ENCODE results near the gene EID2. TPM values are rescaled to one million over a fixed set of nuclear protein-coding genes. Genes with fewer than 3 reads are reported as not detected.
A peak's percentile ranks its signal among the peaks of the same experiment; 100 is the strongest.

EID2 gene
- total and polyA plus RNA-seq, 10 of the 15 experiments (the other 5 are each of a cell fraction or from before 2014, with no cell fraction given) = 1.6 to 11.4 (median 7.0) TPM

- peak; percentile 39; the same call in 1 of the 2 replicates for TF ChIP-seq E2F4 (IDR thresholded peaks at IDR 0.05; ENCODE audit: low read depth, low read length)
- TF ChIP-seq SP1 (IDR thresholded peaks at IDR 0.05; ENCODE audit: low read depth, low read length) = no peak
- TF ChIP-seq, protein P1, sequence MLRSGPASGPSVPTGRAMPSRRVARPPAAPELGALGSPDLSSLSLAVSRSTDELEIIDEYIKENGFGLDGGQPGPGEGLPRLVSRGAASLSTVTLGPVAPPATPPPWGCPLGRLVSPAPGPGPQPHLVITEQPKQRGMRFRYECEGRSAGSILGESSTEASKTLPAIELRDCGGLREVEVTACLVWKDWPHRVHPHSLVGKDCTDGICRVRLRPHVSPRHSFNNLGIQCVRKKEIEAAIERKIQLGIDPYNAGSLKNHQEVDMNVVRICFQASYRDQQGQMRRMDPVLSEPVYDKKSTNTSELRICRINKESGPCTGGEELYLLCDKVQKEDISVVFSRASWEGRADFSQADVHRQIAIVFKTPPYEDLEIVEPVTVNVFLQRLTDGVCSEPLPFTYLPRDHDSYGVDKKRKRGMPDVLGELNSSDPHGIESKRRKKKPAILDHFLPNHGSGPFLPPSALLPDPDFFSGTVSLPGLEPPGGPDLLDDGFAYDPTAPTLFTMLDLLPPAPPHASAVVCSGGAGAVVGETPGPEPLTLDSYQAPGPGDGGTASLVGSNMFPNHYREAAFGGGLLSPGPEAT (IDR thresholded peaks at IDR 0.05; ENCODE audit: low read depth) = 0 out of 2 replicates have a peak, but pooled peaks have one; percentile 21
- TF ChIP-seq, protein P2, sequence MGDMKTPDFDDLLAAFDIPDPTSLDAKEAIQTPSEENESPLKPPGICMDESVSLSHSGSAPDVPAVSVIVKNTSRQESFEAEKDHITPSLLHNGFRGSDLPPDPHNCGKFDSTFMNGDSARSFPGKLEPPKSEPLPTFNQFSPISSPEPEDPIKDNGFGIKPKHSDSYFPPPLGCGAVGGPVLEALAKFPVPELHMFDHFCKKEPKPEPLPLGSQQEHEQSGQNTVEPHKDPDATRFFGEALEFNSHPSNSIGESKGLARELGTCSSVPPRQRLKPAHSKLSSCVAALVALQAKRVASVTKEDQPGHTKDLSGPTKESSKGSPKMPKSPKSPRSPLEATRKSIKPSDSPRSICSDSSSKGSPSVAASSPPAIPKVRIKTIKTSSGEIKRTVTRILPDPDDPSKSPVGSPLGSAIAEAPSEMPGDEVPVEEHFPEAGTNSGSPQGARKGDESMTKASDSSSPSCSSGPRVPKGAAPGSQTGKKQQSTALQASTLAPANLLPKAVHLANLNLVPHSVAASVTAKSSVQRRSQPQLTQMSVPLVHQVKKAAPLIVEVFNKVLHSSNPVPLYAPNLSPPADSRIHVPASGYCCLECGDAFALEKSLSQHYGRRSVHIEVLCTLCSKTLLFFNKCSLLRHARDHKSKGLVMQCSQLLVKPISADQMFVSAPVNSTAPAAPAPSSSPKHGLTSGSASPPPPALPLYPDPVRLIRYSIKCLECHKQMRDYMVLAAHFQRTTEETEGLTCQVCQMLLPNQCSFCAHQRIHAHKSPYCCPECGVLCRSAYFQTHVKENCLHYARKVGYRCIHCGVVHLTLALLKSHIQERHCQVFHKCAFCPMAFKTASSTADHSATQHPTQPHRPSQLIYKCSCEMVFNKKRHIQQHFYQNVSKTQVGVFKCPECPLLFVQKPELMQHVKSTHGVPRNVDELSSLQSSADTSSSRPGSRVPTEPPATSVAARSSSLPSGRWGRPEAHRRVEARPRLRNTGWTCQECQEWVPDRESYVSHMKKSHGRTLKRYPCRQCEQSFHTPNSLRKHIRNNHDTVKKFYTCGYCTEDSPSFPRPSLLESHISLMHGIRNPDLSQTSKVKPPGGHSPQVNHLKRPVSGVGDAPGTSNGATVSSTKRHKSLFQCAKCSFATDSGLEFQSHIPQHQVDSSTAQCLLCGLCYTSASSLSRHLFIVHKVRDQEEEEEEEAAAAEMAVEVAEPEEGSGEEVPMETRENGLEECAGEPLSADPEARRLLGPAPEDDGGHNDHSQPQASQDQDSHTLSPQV (IDR thresholded peaks at IDR 0.05) = no peak
- TF ChIP-seq ZNF217 (IDR thresholded peaks at IDR 0.05) = no peak
- TF ChIP-seq NR2C1 (IDR thresholded peaks at IDR 0.05) = no peak
- no peak for TF ChIP-seq HCFC1 (IDR thresholded peaks at IDR 0.05; ENCODE audit: low read length)
- no peak for TF ChIP-seq CHD1 (IDR thresholded peaks at IDR 0.05; ENCODE audit: low read depth, low read length)
- peak; percentile 93 for TF ChIP-seq ZNF207 (IDR thresholded peaks at IDR 0.05; ENCODE audit: borderline replicate concordance)
- TF ChIP-seq NR2C2 (IDR thresholded peaks at IDR 0.05; ENCODE audit: borderline replicate concordance, control insufficient read depth, insufficient read length, low read depth) = no peak
- TF ChIP-seq STAT3 (IDR thresholded peaks at IDR 0.05; ENCODE audit: low read depth, low read length) = no peak
- peak; percentile 82 for TF ChIP-seq CBFB (IDR thresholded peaks at IDR 0.05; ENCODE audit: low read depth)
- no peak for TF ChIP-seq CUX1 (IDR thresholded peaks at IDR 0.05; ENCODE audit: insufficient replicate concordance, low read depth, low read length)
- no peak for TF ChIP-seq IRF3 (IDR thresholded peaks at IDR 0.05)
- TF ChIP-seq MTA2 (IDR thresholded peaks at IDR 0.05; ENCODE audit: low read depth) = no peak
- TF ChIP-seq MEF2A (IDR thresholded peaks at IDR 0.05; ENCODE audit: insufficient read depth, low read depth, low read length) = no peak
Observed at GRCh38 chr19:39539518-39540332, at the start of gene EID2 (continued).

All from GM12878 (cell line).